HEK293 (cell line): ENCODE data around the gene PRUNE2.

Experiments used
- CTCF ChIA-PET: fragments of 350-600 bp; formaldehyde crosslinking; extraction: SDS; loops from one replicate; lab custom pipeline; 2021; ENCODE audit warnings: antibody characterized with exemption; lab: Yijun Ruan, JAX
- POLR2A ChIA-PET: fragments of 300-600 bp; formaldehyde crosslinking; extraction: SDS; loops from one replicate; lab custom pipeline; 2020; ENCODE audit warnings: antibody characterized with exemption, inconsistent platforms; lab: Yijun Ruan, JAX
- H3K27ac ChIP-seq: fragments of 200-500 bp; sonication (Bioruptor generic); 2 replicates; pipeline ENCODE4 v1.5.1; 2014; ENCODE audit warnings: low read depth, low read length, control low read depth, inconsistent platforms; ENCODE audit errors: extremely low read depth
- H3K36me3 ChIP-seq, 2 experiments: fragments of 200-500 bp in 1 of 2; sonication (Bioruptor generic) in 1 of 2; 1 replicate in 1 of 2; 2 replicates in 1 of 2; pipeline ENCODE4 v1.5.1; 2014 to 2017; ENCODE audit warnings: inconsistent platforms in 2 of 2, low read length in 2 of 2; ENCODE audit not compliant: control insufficient read depth in 2 of 2, insufficient read depth in 1 of 2
- H3K4me1 ChIP-seq: fragments of 200-500 bp; sonication (Bioruptor generic); 2 replicates; pipeline ENCODE4 v1.5.1; 2014; ENCODE audit warnings: mild to moderate bottlenecking, low read length, inconsistent platforms; ENCODE audit not compliant: control insufficient read depth, insufficient read depth
- H3K4me3 ChIP-seq: 2 replicates; pipeline ENCODE4 v1.5.1; 2011; ENCODE audit warnings: low read depth, mild to moderate bottlenecking, control low read depth, low read length, moderate library complexity
- H3K9me3 ChIP-seq: fragments of 200-500 bp; sonication (Bioruptor generic); 2 replicates; pipeline ENCODE4 v1.5.1; 2014; ENCODE audit warnings: low read depth, low read length, inconsistent platforms; ENCODE audit not compliant: control insufficient read depth, insufficient read depth
- EGR2 ChIP-seq: fragments of 450-650 bp; formaldehyde crosslinking; IDR thresholded peaks from 2 replicates; pipeline ENCODE4 v1.5.1; 2016; ENCODE audit warnings: low read depth, missing biosample characterization, missing genetic modification characterization
- FEZF1 ChIP-seq: fragments of 450-650 bp; formaldehyde crosslinking; IDR thresholded peaks from 2 replicates; pipeline ENCODE4 v1.5.1; 2016; ENCODE audit warnings: missing biosample characterization, missing genetic modification characterization
- GLI4 ChIP-seq: fragments of 450-650 bp; formaldehyde crosslinking; IDR thresholded peaks from 2 replicates; pipeline ENCODE4 v1.5.1; 2016; ENCODE audit warnings: missing biosample characterization, missing genetic modification characterization
- MEIS1 ChIP-seq: sonication (generic); formaldehyde crosslinking; IDR thresholded peaks from 2 replicates; pipeline ENCODE4 v1.8.1; 2022; ENCODE audit warnings: missing genetic modification reagents, mild to moderate bottlenecking, borderline replicate concordance
- PRDM4 ChIP-seq: fragments of 450-650 bp; formaldehyde crosslinking; IDR thresholded peaks from 2 replicates; pipeline ENCODE4 v1.5.1; 2017; ENCODE audit warnings: missing biosample characterization, missing genetic modification characterization
- ZFHX2 ChIP-seq: fragments of 450-650 bp; formaldehyde crosslinking; conservative IDR thresholded peaks from 2 replicates; pipeline ENCODE4 v1.5.1; 2016; ENCODE audit warnings: missing biosample characterization, missing genetic modification characterization
- ZNF138 ChIP-seq: fragments of 450-650 bp; formaldehyde crosslinking; IDR thresholded peaks from 2 replicates; pipeline ENCODE4 v1.5.1; 2016; ENCODE audit warnings: missing biosample characterization, missing genetic modification characterization, borderline replicate concordance
- ZNF155 ChIP-seq: fragments of 450-650 bp; formaldehyde crosslinking; IDR thresholded peaks from 2 replicates; pipeline ENCODE4 v1.5.1; 2016; ENCODE audit warnings: missing biosample characterization, missing genetic modification characterization
- ZNF221 ChIP-seq: fragments of 450-650 bp; formaldehyde crosslinking; IDR thresholded peaks from 2 replicates; pipeline ENCODE4 v1.5.1; 2017; ENCODE audit warnings: missing biosample characterization, missing genetic modification characterization, borderline replicate concordance
- ZNF26 ChIP-seq: fragments of 450-650 bp; formaldehyde crosslinking; IDR thresholded peaks from 2 replicates; pipeline ENCODE4 v1.5.1; 2016; ENCODE audit warnings: missing biosample characterization, missing genetic modification characterization
- ZNF341 ChIP-seq: fragments of 450-650 bp; formaldehyde crosslinking; IDR thresholded peaks from 2 replicates; pipeline ENCODE4; 2016; ENCODE audit warnings: low read depth, missing biosample characterization, missing genetic modification characterization
- ZNF423 ChIP-seq: fragments of 450-650 bp; formaldehyde crosslinking; IDR thresholded peaks from 2 replicates; pipeline ENCODE4 v1.5.1; 2016; ENCODE audit warnings: missing biosample characterization, missing genetic modification characterization
- ZNF449 ChIP-seq: fragments of 450-650 bp; formaldehyde crosslinking; IDR thresholded peaks from 2 replicates; pipeline ENCODE4 v1.5.1; 2017; ENCODE audit warnings: missing biosample characterization, mild to moderate bottlenecking, missing genetic modification characterization, moderate library complexity
- ZNF514 ChIP-seq: fragments of 450-650 bp; formaldehyde crosslinking; IDR thresholded peaks from 2 replicates; pipeline ENCODE4 v1.5.1; 2016; ENCODE audit warnings: missing biosample characterization, missing genetic modification characterization
- ZNF560 ChIP-seq: fragments of 450-650 bp; formaldehyde crosslinking; IDR thresholded peaks from 2 replicates; pipeline ENCODE4 v1.5.1; 2017; ENCODE audit warnings: missing biosample characterization, missing genetic modification characterization, borderline replicate concordance
- ZNF623 ChIP-seq: fragments of 450-650 bp; formaldehyde crosslinking; IDR thresholded peaks from 2 replicates; pipeline ENCODE4 v1.5.1; 2016; ENCODE audit warnings: missing biosample characterization, missing genetic modification characterization
- ZNF670 ChIP-seq: fragments of 450-650 bp; formaldehyde crosslinking; IDR thresholded peaks from 2 replicates; pipeline ENCODE4 v1.5.1; 2016; ENCODE audit warnings: missing biosample characterization, missing genetic modification characterization, low read depth
- ZNF792 ChIP-seq: fragments of 450-650 bp; formaldehyde crosslinking; IDR thresholded peaks from 2 replicates; pipeline ENCODE4 v1.5.1; 2016; ENCODE audit warnings: missing biosample characterization, missing genetic modification characterization

PRUNE2 gene

GRCh38 chr9:76772686-76773445, 133.0 kb downstream of the PRUNE2 start (continued):
- no peak for TF ChIP-seq PRDM4 (tag by site-specific recombination)
- peak; percentile 48; the same call in 1 of the 2 replicates for TF ChIP-seq ZNF449 (tag by site-specific recombination)
- TF ChIP-seq ZNF792 (tag by site-specific recombination) = no peak
- TF ChIP-seq ZNF341 (tag by site-specific recombination) = no peak
- no peak for TF ChIP-seq ZNF670 (tag by site-specific recombination)
- TF ChIP-seq ZNF221 (tag by site-specific recombination) = no peak
- TF ChIP-seq ZNF26 = no peak
- TF ChIP-seq FEZF1 (tag by site-specific recombination) = no peak
- TF ChIP-seq GLI4 (tag by site-specific recombination) = no peak
- TF ChIP-seq ZNF623 = no peak

GRCh38 chr9:76766126-76766525, 139.8 kb downstream of the PRUNE2 start:
- TF ChIP-seq ZFHX2 (peak; percentile 52; the same call in 1 of the 2 replicates), ZNF423 (tag by site-specific recombination) (no peak), ZNF221 (tag by site-specific recombination) (no peak), ZNF560 (tag by site-specific recombination) (no peak), ZNF155 (tag by site-specific recombination) (no peak), EGR2 (tag by site-specific recombination) (peak; percentile 45; the same call in 1 of the 2 replicates), MEIS1 (no peak)
- H3K4me1 ChIP-seq = no peaks in the 10 kb centered on the region
- CTCF ChIA-PET = no interaction called here

GRCh38 chr9:76764138-76764537, 141.8 kb downstream of the PRUNE2 start, which contains the start of gene PCA3:
Gene PCA3, plus strand, starts transcription at chr9:76764438.
- ChIA-PET POLR2A (no interaction called here), CTCF (interaction anchor here (0.6 to 1.0 kb wide), 2 partner anchors 170 to 223 kb away, joined by 3 to 4 read pairs; no protein-coding TSS in a partner anchor)
- no peak within 1 kb of the TSS for H3K27ac ChIP-seq
- H3K36me3 ChIP-seq = no peaks in the 10 kb centered on the region
- no peak for TF ChIP-seq ZNF138
- TF ChIP-seq ZNF514 (tag by site-specific recombination) = no peak
- no peak for TF ChIP-seq GLI4 (tag by site-specific recombination)
- H3K4me1 ChIP-seq = no peaks in the 10 kb centered on the region
- no peak within 1 kb of the TSS for H3K4me3 ChIP-seq
- no peaks in the 10 kb centered on the region for H3K9me3 ChIP-seq

More at GRCh38 chr9:76766126-76766525, 139.8 kb downstream of the PRUNE2 start:
- Histone ChIP-seq H3K9me3 (no peaks in the 10 kb centered on the region), H3K27ac (no peak overlapping the region), H3K4me3 (no peak overlapping the region), H3K36me3 (no peaks in the 10 kb centered on the region)
- POLR2A ChIA-PET = interaction anchor here (0.6 kb wide), 1 partner anchor 73 kb away, joined by 4 read pairs; no protein-coding TSS in a partner anchor
